Adrenal gland (tissue), 12 donors: ENCODE data around the gene SORBS1. TPM values are rescaled to one million over a fixed set of nuclear protein-coding genes. Genes with fewer than 3 reads are reported as not detected.

ENCODE experiments used
- DNase-seq, 7 donors: peaks; one replicate each; pipeline ENCODE4 v3.0.0-alpha.2; 2019 to 2020
- H3K27ac ChIP-seq, 5 donors: fragments of 200-600 bp; sonication (generic) in 4 of 5; 1 replicate in 3 of 5; 2 replicates in 2 of 5; pipeline versions ENCODE4 v1.5.1 to v1.8.0; 2016 to 2020; ENCODE audit warnings: mild to moderate bottlenecking in 1 of 5
- H3K27me3 ChIP-seq: fragments of 200-600 bp; 2 replicates; pipeline ENCODE4 v1.8.0; 2021
- H3K36me3 ChIP-seq, 2 donors: fragments of 200-600 bp; replicated peaks in 1 of 2; 1 replicate in 1 of 2; 2 replicates in 1 of 2; pipeline versions ENCODE4 v1.5.1 to v1.8.0; 2018 to 2022
- H3K4me1 ChIP-seq, 2 donors: fragments of 200-600 bp; replicated peaks in 1 of 2; 1 replicate in 1 of 2; 2 replicates in 1 of 2; pipeline versions ENCODE4 v1.5.1 to v1.8.0; 2018 to 2021
- H3K4me3 ChIP-seq, 4 donors: fragments of 200-600 bp; sonication (generic) in 3 of 4; one replicate each; pipeline ENCODE4 v1.5.1; 2016 to 2018
- H3K9me3 ChIP-seq, 3 donors: fragments of 200-600 bp; sonication (generic) in 1 of 3; replicated peaks in 1 of 3; 1 replicate in 2 of 3; 2 replicates in 1 of 3; pipeline versions ENCODE4 v1.5.1 to v1.8.0; 2016 to 2021
- CTCF ChIP-seq, 6 experiments: fragments of 450-650 bp in 4 of 6; fragments of 200-600 bp in 2 of 6; sonication (generic) in 1 of 6; IDR thresholded peaks; 1 replicate in 5 of 6; 2 replicates in 1 of 6; pipeline versions ENCODE4 v1.5.1 to v1.8.0; 2016 to 2021; ENCODE audit warnings: antibody characterized with exemption in 6 of 6, mild to moderate bottlenecking in 2 of 6, moderate library complexity in 1 of 6
- POLR2A ChIP-seq, 2 donors: fragments of 450-650 bp; IDR thresholded peaks; one replicate each; pipeline ENCODE4 v1.6.1; 2017; ENCODE audit warnings: antibody characterized with exemption in 2 of 2, mild to moderate bottlenecking in 2 of 2, moderate library complexity in 1 of 2
- WGBS, 4 donors: extraction: QIAGEN DNeasy Blood & Tissue Kit in 2 of 4; methylation state at CpG; one replicate each; pipeline versions ENCODE4 v1.1.5 to v1.1.7; 2013 to 2017; 5-methylcytosine and 5-hydroxymethylcytosine counted together
- intact Hi-C, 2 donors: fragments of 100-400 bp; cut with DNase I; formaldehyde crosslinking; loops; one replicate each; pipeline versions ENCODE4 v1.14.1 to v1.15.0; 2022 to 2023
- polyA plus RNA-seq, 3 donors: library from polyadenylated mRNA; stranded (reverse); fragments of 200-250 nt in 2 of 3; fragments of 350-450 nt in 1 of 3; fragmentation: Illumina TruSeq in 1 of 3; extraction: RNeasy Lipid Tissue Mini Kit (QIAGEN cat#74804) in 1 of 3; gene quantifications; one replicate each; pipeline ENCODE4 v1.2.3, GENCODE V29; 2013 to 2014
- total RNA-seq, 9 donors: library from RNA; depleted of rRNA in 4 of 9; stranded (reverse); fragments of >200 nt in 4 of 9; fragments of 120-200 nt in 1 of 9; fragmentation: NEBNext Ultra II Directional in 1 of 9; extraction: Animal tissue kit (Norgen Biotek cat#: 25700) in 1 of 9; gene quantifications; one replicate each; pipeline versions ENCODE4 v1.1.0 to v1.2.4, GENCODE V29; 2013 to 2023
- donor health status: healthy with polysubstance abuse.
- donor health status: Bipolar disorder and iron deficiency.
- donor health status: DM: yes; HTN: yes; CAD: no.
- donor health status: DM: no; HTN: no; CAD: no.
- donor health status: DM: no; HTN: no; CAD: no.
- donor health status: DM: yes; HTN: yes; CAD: no.

Gene SORBS1
- total and polyA plus RNA-seq, 12 donors: 9.5 to 43.4 (median 19.0) TPM

- DNase-seq: no peak
- no peaks in the 10 kb centered on the region for H3K27me3 ChIP-seq
- TF ChIP-seq POLR2A (IDR thresholded peaks at IDR 0.05) (no peak), CTCF (IDR thresholded peaks at IDR 0.05) (no peak)
- no peaks in the 10 kb centered on the region for H3K9me3 ChIP-seq
- intact Hi-C loops: no loop called here
- no peaks in the 10 kb centered on the region for H3K4me1 ChIP-seq
- H3K36me3 ChIP-seq: no peaks in the 10 kb centered on the region
- no peak overlapping the region for H3K4me3 ChIP-seq
- H3K27ac ChIP-seq: no peak overlapping the region
- WGBS, 4 donors: 47 to 58% (median 55%) methylated on average over 2 of the region's 2 CpGs
Measured at GRCh38 chr10:95280637-95281036, 280.5 kb downstream of the SORBS1 start.

- Histone ChIP-seq H3K4me3 (no peak overlapping the region), H3K9me3 (no peaks in the 10 kb centered on the region), H3K27me3 (no peaks in the 10 kb centered on the region), H3K36me3 (no peaks in the 10 kb centered on the region), H3K27ac (no peak overlapping the region), H3K4me1 (peaks cover 0 to under 1% of the 10 kb centered on the region in 2 donors)
- DNase-seq: no peak
- TF ChIP-seq CTCF (IDR thresholded peaks at IDR 0.05) (no peak), POLR2A (IDR thresholded peaks at IDR 0.05) (no peak)
- WGBS, 4 donors: 76 to 83% (median 79%) methylated on average over 4 of the region's 4 CpGs
- intact Hi-C loops: no loop called here
Measured at GRCh38 chr10:95279042-95279820, 281.9 kb downstream of the SORBS1 start.

GRCh38 chr10:95278061-95278988 is 282.8 kb downstream of the SORBS1 start:
- TF ChIP-seq CTCF (IDR thresholded peaks at IDR 0.05): no peak
- TF ChIP-seq POLR2A (IDR thresholded peaks at IDR 0.05): no peak
- Histone ChIP-seq H3K4me1 (peaks cover 4 to 7% of the 10 kb centered on the region in 2 donors), H3K36me3 (no peaks in the 10 kb centered on the region), H3K9me3 (no peaks in the 10 kb centered on the region), H3K27me3 (no peaks in the 10 kb centered on the region), H3K27ac (peak overlapping the region in 1 of 5 donors; percentile 55), H3K4me3 (no peak overlapping the region)
- DNase-seq: peak in 1 of 7 donors; percentile 24
- intact Hi-C loops: no loop called here
- 70 to 88% (median 80%) methylated on average over 6 of the region's 6 CpGs for WGBS, 4 donors

- intact Hi-C loops: no loop called here
- peak overlapping the region in 1 of 5 donors; percentile 47 for H3K27ac ChIP-seq
- no peak for DNase-seq
- no peaks in the 10 kb centered on the region for H3K27me3 ChIP-seq
- no peak for TF ChIP-seq POLR2A (IDR thresholded peaks at IDR 0.05)
- no peak for TF ChIP-seq CTCF (IDR thresholded peaks at IDR 0.05)
- H3K4me3 ChIP-seq: no peak overlapping the region
- 57 to 76% (median 72%) methylated on average over 3 of the region's 3 CpGs for WGBS, 4 donors
- no peaks in the 10 kb centered on the region for H3K9me3 ChIP-seq
- peaks cover 4 to 7% of the 10 kb centered on the region in 2 donors for H3K4me1 ChIP-seq
- no peaks in the 10 kb centered on the region for H3K36me3 ChIP-seq
Measured at GRCh38 chr10:95277614-95278013, 283.6 kb downstream of the SORBS1 start.
